Inferior parietal cortex (tissue), 1 donor: ENCODE measurements around the gene KNG1.
"Not testable (repeated sequence)": the region's sequence is repeated elsewhere in the genome, so short reads cannot be mapped to it uniquely, and the experiment has no call there.

Source experiments
- DNase-seq: peaks from one replicate; pipeline ENCODE4 v3.0.0-alpha.2; 2016; ENCODE audit errors: extremely low spot score

The KNG1 gene

DNA sequence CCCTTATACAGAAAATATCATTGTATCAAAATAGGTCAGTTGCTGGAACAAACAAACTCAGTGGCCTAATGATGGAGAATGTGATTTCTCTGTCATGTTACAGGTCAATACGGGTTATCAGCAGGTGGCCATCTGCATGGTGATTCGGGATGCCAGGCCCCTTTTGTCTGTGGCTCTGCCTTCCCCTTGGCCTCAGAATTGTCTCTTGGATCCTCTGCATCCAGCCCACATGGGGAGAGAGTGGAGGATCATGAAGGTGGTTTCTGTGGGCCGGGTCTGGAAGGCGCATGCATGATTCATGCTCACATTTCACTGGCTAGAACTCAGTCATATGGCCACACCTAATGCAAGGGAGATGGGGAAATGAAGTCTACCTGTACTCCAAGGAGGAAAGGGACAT is 6.5 kb upstream of the KNG1 start:
- not testable (repeated sequence) for DNase-seq

DNA sequence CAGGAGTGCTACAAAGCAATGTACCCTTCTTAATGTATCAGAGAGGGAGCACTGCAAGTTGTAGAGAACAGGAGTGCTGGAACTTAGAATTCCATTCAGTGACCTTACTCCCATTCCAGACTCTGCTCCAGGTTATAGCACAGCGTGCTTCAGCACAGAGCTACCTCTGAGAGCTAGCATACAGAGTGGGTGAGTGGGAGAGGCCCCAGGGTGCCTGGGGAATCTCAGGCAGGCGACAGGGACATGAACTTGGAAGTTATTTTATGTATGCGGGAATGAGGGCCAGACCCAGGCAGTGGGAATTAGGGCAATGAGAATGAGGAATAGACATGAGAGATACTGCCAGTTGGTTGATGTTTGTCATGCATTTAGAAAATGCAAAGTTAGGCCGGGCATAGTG is 3.7 kb upstream of the KNG1 start:
- no peak for DNase-seq

DNA sequence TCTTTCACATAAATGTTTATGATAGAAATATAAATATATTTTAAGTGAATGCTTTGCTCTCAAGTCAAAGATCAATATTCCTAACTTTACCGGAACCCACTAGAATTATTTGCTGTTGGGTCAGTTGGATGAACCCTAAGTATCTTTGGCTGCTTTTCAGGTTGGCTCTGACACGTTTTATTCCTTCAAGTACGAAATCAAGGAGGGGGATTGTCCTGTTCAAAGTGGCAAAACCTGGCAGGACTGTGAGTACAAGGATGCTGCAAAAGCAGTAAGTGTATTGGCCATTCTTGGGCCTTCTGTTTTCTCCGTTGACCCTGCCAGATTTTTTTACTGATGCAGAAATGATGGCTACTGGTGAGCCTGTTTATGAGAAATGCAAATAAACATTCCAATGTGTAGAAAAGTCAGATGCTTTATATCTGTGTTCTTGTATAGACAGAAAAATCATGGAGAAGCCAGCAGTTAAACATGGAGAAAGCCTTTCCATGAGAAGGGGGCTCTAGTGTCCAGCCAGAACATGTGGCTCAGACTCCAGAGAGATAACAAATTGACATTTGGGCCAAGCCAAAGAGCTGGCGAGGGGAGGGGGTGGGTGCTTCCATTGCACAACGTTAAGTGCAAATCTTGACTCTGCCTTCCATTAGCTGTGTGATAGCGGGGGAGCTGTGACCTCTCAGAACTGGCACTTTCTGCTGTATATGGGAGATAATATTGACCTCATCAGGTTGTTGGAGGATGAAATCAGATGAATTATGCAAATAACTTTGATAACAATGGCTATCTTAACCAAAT is 3.0 kb downstream of the KNG1 start:
- no peak for DNase-seq

DNA sequence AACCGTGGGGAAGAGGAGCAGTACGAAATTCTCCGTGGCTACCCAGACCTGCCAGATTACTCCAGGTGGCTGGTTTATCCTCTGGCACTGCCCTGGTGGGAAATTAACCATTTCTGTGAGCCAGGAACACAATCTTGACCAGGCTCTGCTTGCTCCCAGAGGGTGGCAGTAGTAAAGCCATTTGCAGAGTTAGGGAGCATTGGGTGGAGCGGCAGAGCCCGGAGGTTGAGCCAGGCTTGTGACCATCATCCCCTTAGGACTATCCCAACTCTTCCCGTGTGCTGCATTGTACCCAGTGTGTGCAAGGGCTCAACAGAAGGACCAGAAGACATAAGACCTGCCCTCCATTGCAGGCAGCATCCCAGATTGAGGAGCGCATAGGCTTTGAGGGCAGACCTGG is 5.3 kb downstream of the KNG1 start:
- no peak for DNase-seq

DNA sequence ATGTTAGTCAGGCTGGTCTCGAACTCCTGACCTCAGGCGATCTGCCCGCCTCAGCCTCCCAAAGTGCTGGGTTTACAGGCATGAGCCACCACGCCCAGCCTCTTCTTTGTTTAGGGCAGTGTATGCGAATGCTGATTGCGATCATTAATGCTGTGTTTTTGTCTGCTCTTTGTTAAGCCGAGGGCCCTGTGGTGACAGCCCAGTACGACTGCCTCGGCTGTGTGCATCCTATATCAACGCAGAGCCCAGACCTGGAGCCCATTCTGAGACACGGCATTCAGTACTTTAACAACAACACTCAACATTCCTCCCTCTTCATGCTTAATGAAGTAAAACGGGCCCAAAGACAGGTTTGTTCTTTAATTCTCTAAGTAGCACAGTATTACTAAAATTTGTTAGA is 7.8 kb downstream of the KNG1 start:
- DNase-seq: no peak

DNA sequence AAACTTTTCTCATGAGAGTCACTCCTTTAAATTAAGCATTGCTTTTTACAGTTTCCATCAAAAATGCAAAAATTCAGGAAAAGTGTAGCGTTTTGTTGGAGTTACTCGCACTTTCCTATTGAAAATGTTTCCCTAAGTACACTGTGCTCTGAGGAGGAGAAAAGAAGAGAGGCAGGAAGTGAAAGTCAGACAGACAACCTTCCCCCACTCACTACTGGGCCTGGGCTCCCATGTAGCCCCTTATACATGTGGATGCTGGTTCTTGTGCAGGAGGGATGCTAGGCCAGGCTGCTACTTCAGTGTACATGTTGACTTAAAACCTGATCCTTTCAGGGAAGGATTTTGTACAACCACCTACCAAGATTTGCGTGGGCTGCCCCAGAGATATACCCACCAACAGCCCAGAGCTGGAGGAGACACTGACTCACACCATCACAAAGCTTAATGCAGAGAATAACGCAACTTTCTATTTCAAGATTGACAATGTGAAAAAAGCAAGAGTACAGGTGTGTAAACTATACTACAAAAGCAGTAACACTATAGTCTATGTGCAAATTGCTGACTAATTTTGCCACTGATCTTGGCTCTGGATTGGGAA is 15.1 kb downstream of the KNG1 start:
- DNase-seq: no peak

DNA sequence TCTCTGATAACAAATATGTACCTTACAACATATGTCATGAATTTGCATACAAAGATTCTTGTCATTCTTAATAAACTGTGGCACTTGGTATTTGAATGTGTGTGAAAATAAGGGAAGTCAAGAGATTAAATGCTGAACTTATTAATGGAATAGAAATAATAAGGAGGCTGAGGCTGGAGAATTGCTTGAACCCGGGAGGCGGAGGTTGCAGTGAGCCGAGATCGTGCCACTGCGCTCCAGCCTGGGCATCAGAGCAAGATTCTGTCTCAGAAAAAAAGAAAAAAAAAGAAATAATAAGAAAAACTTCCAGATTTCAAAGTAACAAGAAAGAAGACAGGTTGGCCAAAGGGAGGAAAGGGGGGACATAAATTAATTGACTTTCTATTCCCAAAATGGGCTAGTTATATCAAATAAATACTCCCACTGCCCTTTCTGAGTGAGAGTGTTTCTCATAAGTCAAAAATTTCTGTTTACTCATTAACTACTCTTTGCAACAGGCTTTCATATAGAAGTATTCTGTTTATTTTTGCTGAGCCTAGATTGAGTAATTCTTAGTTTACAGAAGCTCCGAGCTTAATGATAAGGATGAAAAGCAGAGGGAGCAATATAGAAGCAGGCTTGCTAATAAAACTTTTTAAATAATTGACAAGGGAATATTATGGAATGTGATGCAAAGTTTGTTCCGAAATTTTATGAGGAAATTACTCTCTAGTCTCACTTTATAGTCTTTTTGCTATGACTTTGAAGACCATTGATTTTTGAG is 25.6 kb downstream of the KNG1 start:
- no peak for DNase-seq

DNA sequence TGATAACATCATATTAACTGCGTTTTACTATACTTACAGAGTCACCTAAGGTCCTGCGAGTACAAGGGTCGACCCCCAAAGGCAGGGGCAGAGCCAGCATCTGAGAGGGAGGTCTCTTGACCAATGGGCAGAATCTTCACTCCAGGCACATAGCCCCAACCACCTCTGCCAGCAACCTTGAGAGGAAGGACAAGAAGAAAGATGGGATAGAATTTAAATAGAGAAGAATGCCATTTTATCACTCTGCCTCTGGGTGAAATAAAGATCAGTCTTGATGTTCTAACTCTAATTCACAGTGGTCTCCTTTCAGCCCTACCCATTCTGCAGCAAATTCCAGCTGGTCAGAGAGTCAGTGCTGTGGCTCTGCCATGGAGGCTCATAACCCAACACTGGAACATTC is 26.5 kb downstream of the KNG1 start:
- DNase-seq: no peak

DNA sequence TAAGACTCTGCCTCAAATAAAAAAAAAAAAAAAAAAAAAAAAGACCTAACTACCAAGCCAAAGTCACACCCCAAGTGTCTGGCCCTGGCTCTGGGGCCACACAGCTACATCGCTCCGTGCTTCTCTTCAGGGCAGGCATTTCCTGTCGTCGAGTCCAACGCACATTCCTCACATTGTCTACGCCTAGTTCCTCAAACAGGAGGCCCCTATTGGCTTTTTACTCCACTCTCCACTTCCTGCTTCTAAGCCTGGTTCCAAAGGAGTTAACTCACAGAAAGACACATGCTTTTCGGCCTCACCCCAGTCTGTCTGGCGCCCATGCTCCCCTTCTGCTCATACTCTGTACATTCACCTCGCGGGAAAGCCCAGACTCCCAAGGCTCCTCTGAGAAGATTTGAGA is 28.8 kb downstream of the KNG1 start:
- DNase-seq: no peak

DNA sequence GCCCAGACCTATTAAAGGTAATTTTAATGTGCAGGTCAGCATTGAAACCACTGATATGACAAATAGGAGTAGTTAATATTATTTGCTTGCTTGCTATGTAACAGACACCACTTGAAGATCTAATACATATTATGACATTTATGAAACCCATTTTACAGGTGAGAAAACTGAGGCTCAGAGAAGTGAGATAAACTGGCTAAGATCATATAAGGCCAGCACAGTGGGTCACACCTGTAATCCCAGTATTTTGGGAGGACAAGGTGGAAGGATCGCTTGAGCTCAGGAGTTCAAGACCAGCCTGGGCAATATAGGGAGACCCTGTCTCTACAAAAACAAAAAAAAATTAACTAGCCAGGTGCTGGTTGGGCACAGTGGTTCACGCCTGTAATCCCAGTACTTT is 33.2 kb downstream of the KNG1 start:
- no peak for DNase-seq

DNA sequence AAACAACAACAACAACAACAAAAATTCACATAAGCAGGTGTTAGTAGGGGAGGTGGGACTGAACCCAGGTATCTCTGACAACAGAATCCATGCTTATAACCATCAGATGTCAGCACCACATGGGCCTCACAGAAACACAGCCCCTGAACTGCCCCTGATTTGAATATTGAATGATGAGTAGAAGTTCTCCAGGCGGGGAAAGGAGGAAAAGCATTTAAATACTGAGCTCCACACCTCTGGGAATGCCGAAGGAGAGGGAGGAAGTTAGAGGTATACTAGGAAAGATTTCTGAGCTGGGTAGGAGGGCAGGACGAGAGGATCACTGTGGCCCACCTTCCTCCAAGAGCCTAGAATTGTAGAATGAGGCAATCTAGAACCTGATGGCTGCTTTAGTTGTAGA is 34.3 kb downstream of the KNG1 start:
- DNase-seq: no peak

DNA sequence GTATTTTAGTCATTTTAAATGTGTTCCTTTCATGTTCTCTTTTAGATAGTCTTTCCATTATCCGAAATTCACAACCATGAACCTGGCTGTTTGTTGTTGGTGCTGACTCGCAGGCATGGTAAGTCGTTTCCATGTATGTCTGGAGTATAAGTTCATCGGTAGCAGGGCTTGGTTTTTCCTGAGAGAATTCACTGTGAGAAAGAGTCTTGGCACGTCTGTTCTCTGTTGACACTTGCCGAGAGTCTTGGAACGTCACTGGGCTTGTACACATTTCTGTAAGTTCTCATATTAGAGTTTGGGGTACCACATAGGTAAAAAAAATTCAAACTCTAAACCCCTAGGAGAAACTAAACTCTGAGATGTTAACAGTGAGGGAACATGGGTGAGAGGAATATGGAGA is 36.8 kb downstream of the KNG1 start:
- DNase-seq: no peak

DNA sequence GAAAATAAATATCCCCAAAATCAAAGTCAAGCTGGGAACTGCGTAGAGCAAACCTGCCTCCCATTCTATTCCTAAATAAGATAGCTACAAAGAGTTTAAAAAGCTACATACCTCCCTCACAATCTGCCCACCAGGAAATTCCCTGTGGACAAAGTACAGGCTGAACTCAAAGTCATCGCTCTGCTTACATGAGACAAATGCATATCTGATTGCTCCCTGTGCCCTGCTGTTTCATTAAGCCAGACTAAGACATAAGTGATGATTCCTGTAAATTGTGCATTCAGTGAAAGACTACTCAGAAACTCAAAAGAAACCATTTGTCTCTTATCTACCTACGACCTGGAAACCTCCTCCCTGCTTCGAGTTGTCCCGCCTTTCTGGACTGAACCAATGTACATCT is 37.7 kb downstream of the KNG1 start:
- DNase-seq: no peak

DNA sequence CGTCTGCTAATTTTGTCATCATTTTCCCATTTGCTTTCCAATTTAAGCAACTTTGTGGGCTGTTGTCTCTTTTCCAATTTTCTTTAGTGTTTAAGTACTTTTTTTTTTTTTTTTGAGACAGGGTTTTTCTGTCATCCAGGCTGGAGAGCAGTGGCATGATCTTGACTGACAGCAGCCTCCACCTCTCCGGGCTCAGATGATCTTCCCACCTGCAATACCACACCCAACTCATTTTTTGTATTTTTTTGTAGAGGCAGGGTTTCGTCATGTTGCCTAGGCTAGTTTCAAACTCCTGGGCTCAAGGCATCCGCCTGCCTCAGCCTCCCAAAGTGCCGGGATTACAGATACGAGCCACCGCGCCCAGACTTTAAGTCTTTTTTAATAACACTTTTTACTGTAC is 40.1 kb downstream of the KNG1 start:
- DNase-seq: no peak

DNA sequence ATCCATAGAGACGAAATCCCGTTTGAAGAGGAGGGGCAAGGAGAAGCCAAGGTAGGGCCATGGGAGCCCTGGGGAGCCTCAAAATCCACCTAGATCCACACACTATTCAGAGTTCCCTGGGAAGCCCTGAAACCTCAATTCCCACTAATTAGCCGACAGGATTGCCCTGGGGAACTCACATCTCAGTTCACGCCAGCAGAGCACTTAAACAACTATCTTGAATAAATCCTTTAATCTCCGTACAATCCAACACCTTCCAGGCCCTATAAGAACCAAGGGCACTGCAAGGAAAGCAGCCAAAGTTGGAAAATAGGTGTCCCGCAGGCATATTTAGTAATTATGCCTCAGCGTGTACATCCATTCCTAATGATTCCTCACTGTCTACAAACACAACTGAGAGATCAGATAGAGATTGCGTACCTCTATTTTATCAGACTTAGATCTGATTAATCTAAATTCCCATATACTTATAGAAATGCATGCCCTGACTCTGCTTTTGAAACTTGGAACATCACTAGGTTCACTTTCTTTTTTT is 40.6 kb downstream of the KNG1 start:
- no peak for DNase-seq

DNA sequence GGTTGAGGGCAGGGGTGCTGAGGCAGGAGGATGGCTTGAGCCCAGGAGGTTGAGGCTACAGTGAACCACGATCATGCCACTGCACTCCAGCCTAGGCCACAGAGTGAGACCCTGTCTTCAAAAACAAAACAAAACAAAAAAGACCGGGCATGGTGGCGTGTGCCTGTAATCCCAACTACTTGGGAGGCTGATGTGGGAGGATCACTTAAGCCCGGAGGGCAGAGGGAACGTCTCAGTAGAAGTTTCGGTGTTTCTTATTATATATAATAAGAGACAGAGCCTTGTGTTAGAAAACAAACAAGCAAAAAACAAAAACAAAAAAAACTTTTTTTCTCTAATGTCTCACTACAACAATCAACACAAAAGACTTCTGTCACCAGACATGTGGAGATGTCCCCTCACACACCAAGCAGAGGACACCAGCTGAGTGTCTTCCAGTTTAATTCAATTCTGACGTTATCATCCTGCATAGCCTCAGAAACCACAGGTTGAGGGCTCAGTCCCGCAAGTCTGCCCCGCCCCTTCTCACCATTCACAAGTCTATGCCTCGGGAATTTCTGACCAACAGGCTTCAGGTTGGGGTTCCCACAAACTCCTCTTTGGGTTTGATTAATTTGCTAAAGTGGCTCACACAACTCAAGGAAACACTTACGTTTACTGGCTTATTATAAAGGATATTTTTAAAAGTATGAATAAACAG is 42.2 kb downstream of the KNG1 start:
- no peak for DNase-seq

DNA sequence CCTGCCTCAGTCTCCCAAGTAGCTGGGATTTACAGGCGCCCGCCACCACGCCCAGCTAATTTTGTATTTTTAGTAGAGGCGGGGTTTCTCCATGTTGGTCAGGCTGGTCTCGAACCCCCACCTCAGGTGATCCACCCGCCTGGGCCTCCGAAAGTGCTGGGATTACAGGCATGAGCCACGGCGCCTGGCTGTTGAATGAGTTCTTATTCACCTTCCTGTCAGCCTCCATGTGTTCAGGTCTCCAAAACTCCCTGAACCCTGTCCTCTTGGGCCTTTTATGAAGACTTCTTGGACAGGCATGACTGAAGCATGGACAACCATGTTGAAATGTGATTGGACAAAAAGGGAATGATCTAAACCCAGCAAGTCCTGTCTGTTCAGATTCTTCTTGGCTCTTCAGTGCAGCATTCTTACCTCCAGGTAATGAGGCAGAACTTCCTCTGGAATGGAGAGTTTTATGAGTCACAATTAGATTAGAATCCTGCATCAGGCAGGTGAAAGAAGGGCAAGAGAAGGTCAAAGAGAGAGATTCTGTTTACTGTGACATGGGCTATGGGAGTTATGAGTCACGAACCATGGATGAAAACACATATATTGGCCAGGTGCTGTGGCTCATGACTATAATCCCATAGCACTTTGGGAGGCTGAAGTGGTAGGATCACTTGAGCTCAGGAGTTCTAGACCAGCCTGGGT is 43.1 kb downstream of the KNG1 start:
- no peak for DNase-seq

DNA sequence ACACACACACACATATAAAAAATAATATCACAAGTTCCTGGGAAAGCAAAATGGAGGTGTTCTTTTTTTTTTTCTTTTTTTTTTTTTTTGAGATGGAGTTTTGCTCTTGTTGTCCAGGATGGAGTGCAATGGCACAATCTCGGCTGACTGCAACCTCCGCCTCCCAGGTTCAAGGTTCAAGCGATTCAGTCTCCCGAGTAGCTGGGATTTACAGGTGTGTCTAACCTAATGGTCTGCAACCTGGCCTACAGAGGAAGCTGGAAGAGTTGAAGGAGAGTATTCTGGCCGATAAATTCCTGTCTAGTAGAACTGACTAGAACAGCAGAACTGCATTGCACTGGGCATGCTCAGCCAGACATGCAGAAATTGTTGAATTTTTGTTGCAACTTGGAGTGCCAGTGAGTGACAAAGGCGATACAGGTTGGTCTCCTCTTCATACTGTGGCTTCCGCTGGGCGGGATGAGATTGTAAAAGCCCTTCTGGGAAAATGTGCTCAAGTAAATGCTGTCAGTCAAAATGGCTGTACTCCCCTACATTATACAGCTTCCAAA is 43.8 kb downstream of the KNG1 start:
- no peak for DNase-seq

DNA sequence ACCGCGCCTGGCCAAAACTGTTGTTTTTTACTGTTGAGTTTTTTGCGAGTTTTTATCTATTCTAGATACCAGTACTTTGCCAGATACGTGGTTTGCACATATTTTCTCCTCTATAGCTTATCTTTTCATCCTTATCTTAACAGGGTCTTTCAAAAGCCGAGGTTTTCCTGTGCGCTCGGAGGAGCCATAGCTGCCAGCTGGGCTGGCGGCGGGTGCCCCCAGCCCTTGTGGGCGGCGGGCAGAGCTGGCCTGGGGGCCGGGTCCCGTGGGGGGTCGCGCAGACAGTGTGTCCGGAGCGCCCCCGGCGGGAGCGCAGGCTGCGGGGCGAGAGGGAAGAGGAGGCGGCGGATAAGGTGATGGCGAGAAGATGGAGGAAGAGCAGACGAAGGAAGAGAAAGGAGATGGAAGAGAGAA is 55.1 kb downstream of the KNG1 start:
- no peak for DNase-seq

DNA sequence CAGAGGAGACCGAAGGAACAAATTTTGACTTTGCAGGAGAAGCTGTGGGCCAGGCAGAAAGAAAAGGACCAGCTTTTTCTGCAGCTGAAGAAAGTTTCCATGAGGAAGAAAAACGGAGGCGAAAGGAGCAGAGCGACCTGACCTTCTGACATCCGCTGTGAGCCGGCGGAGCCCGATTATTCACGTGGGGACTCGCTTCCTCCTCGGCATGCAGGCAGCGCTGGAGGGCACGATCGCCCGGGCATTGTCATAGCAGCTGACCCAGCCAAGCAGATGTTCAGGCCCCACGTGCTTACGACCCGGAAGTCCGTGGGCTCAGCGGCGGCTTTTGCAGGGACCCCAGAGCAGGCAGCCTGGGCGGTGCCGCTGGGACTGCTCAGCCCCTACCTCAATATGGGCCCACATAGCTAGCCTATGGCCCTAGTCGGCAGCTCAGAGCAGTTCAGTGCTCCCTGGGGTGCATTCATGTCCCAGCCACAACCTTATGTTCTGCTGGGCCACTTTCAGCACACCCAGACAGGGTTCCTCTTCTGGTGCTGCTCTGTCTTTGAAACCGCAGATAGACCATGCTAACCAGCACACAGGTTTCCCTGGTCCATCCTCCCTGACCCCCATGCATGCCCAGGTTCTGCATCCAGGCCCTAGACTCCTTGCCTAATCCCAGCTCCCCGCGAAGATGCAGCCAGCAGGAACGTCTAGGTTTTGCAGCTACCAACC is 55.7 kb downstream of the KNG1 start:
- no peak for DNase-seq

DNA sequence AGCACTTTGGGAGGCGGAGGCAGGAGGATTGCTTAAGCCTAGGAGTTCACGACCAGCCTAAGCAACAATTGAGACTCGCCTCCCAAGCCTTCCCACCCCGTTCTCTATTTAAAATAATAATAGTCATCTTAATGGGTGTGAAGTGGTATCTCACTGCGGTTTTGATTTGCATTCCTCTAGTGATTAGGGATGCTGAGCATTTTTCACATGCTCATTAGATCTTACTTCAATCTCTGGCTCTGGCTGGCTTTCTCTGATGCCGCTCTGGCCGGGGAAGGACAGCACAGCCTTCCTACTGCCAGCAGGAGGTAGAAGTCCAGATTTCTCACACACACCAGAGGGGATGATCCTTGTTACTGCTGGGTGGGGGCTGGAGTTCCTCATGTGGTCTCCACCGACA is 58.8 kb downstream of the KNG1 start:
- DNase-seq: no peak
